ENCODE data around the gene REELD1.

Gene REELD1

GRCh38 chr4:146271466-146271865, 57.1 kb downstream of the REELD1 start:
- H3K27ac ChIP-seq: no peak overlapping the region
- H3K9me3 ChIP-seq: no peaks in the 10 kb centered on the region
- no peak overlapping the region for H3K4me3 ChIP-seq (ENCODE audit: low read depth in 1 of 2, low read length in 1 of 2)
- no peaks in the 10 kb centered on the region for H3K36me3 ChIP-seq
- no peaks in the 10 kb centered on the region for H3K4me1 ChIP-seq (ENCODE audit: control insufficient read depth in 1 of 2, insufficient read depth in 1 of 2, low read depth in 1 of 2, low read length in 1 of 2)
- H3K27me3 ChIP-seq: no peaks in the 10 kb centered on the region
- TF ChIP-seq CTCF (IDR thresholded peaks at IDR 0.05): no peak

GRCh38 chr4:146273204-146273901, 59.0 kb downstream of the REELD1 start:
- Histone ChIP-seq H3K4me1 (ENCODE audit: control insufficient read depth in 1 of 2, insufficient read depth in 1 of 2, low read depth in 1 of 2, low read length in 1 of 2) (no peaks in the 10 kb centered on the region), H3K27ac (no peak overlapping the region), H3K27me3 (no peaks in the 10 kb centered on the region), H3K9me3 (no peaks in the 10 kb centered on the region), H3K36me3 (no peaks in the 10 kb centered on the region), H3K4me3 (ENCODE audit: low read depth in 1 of 2, low read length in 1 of 2) (no peak overlapping the region)
- no peak for TF ChIP-seq CTCF (IDR thresholded peaks at IDR 0.05)

DNA sequence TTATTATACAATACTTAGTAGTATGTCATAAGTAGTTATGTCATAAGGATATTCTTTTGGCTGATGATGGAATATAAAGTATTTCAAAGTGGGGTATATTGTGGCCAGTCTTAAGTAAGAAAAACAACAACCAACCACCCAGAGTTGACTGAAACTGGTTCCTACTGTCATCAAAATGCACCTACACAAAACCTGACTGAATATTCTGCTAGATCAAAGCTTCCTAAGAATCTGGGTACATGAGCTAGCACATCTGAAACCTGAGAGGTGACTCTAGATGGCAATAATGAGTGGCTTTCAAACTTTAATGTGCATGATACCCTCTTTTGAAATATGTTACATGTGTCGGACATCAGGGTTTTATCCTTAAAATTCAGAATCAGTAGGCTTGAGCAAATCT, 60.4 kb downstream of the REELD1 start:
- Histone ChIP-seq H3K9me3 (no peaks in the 10 kb centered on the region), H3K4me1 (ENCODE audit: control insufficient read depth in 1 of 2, insufficient read depth in 1 of 2, low read depth in 1 of 2, low read length in 1 of 2) (no peaks in the 10 kb centered on the region), H3K27ac (no peak overlapping the region), H3K27me3 (no peaks in the 10 kb centered on the region), H3K36me3 (no peaks in the 10 kb centered on the region), H3K4me3 (ENCODE audit: low read depth in 1 of 2, low read length in 1 of 2) (no peak overlapping the region)
- no peak for TF ChIP-seq CTCF (IDR thresholded peaks at IDR 0.05)

GRCh38 chr4:146275370-146275769, 61.0 kb downstream of the REELD1 start:
- Histone ChIP-seq H3K36me3 (no peaks in the 10 kb centered on the region), H3K4me3 (ENCODE audit: low read depth in 1 of 2, low read length in 1 of 2) (no peak overlapping the region), H3K27ac (no peak overlapping the region), H3K9me3 (no peaks in the 10 kb centered on the region), H3K27me3 (no peaks in the 10 kb centered on the region), H3K4me1 (ENCODE audit: control insufficient read depth in 1 of 2, insufficient read depth in 1 of 2, low read depth in 1 of 2, low read length in 1 of 2) (no peaks in the 10 kb centered on the region)
- TF ChIP-seq CTCF (IDR thresholded peaks at IDR 0.05): no peak

DNA sequence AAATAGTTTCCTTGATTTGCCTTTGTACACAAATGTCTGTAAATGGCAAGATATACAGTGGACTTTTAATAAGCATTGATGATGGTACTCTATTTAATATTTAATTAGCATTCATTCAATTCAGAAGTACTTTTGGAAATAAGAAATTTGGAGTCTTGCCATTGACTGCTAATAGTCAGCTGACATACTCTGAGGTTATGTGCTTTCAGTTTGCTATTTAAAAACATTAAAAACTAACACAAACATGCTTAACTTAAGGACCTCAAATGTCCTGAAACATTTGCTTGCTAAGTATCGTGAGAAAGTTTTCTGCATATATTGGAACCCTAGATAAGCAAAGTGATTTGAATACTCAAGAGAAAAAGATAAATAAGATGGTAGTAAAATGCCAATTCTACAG, 64.6 kb downstream of the REELD1 start:
- TF ChIP-seq CTCF (IDR thresholded peaks at IDR 0.05): no peak
- H3K9me3 ChIP-seq: no peaks in the 10 kb centered on the region

More for the DNA sequence above, 64.6 kb downstream of the REELD1 start:
- Histone ChIP-seq H3K27me3 (no peaks in the 10 kb centered on the region), H3K27ac (no peak overlapping the region), H3K4me1 (ENCODE audit: control insufficient read depth in 1 of 2, insufficient read depth in 1 of 2, low read depth in 1 of 2, low read length in 1 of 2) (no peaks in the 10 kb centered on the region), H3K36me3 (no peaks in the 10 kb centered on the region), H3K4me3 (ENCODE audit: low read depth in 1 of 2, low read length in 1 of 2) (no peak overlapping the region)
